HUES48 (cell line): ENCODE measurements around the gene BAZ1A.

Experiments
- H3K27ac ChIP-seq: one replicate; pipeline ENCODE4 v1.7.0; 2013; ENCODE audit warnings: low read depth, low read length, inconsistent platforms
- H3K27me3 ChIP-seq: 2 replicates; pipeline ENCODE4 v1.6.1; 2013; ENCODE audit warnings: mild to moderate bottlenecking, low read length; ENCODE audit not compliant: control insufficient read depth, insufficient read depth
- H3K36me3 ChIP-seq: 2 replicates; pipeline ENCODE4 v1.6.1; 2013; ENCODE audit warnings: low read length; ENCODE audit not compliant: control insufficient read depth, insufficient read depth
- H3K4me1 ChIP-seq: 2 replicates; pipeline ENCODE4 v1.6.1; 2013; ENCODE audit warnings: mild to moderate bottlenecking, low read length; ENCODE audit not compliant: control insufficient read depth, insufficient read depth
- H3K4me3 ChIP-seq: 2 replicates; pipeline ENCODE4 v1.5.1; 2013; ENCODE audit warnings: mild to moderate bottlenecking, low read depth, low read length
- H3K9ac ChIP-seq: 2 replicates; pipeline ENCODE4 v1.6.1; 2013; ENCODE audit warnings: mild to moderate bottlenecking, low read depth, low read length, moderate library complexity
- H3K9me3 ChIP-seq: 2 replicates; pipeline ENCODE4 v1.6.1; 2013; ENCODE audit warnings: low read length; ENCODE audit not compliant: control insufficient read depth, insufficient read depth

The BAZ1A gene

GRCh38 chr14:34707722-34708121 lies 167.4 kb downstream of the BAZ1A start:
- Histone ChIP-seq H3K4me1 (no peaks in the 10 kb centered on the region), H3K36me3 (peaks cover 17% of the 10 kb centered on the region)

More at GRCh38 chr14:34707722-34708121, 167.4 kb downstream of the BAZ1A start:
- no peaks in the 10 kb centered on the region for H3K9me3 ChIP-seq
- H3K4me3 ChIP-seq, result no peak overlapping the region
- no peak overlapping the region for H3K9ac ChIP-seq
- no peaks in the 10 kb centered on the region for H3K27me3 ChIP-seq
- no peak overlapping the region for H3K27ac ChIP-seq
